Jurkat, Clone E6-1 (cell line): ENCODE data around the gene CD8B2.
"Not testable (repeated sequence)": the region's sequence is repeated elsewhere in the genome, so short reads cannot be mapped to it uniquely, and the experiment has no call there.

Source experiments
- DNase-seq: peaks from one replicate; pipeline ENCODE4 v3.0.0-alpha.2; 2011; ENCODE audit warnings: low read depth, low spot score
- H3K4me3 ChIP-seq: 2 replicates; pipeline ENCODE4 v1.5.1; 2011; ENCODE audit warnings: mild to moderate bottlenecking, low read length, control low read depth, moderate library complexity

Gene CD8B2

GRCh38 chr2:106542746-106543359 is 55.7 kb downstream of the CD8B2 start:
- H3K4me3 ChIP-seq: no peak overlapping the region; the same call in 1 of the 2 replicates

GRCh38 chr2:106545007-106545406 is 57.8 kb downstream of the CD8B2 start:
- no peak for DNase-seq
- H3K4me3 ChIP-seq: no peak overlapping the region

More at GRCh38 chr2:106542746-106543359, 55.7 kb downstream of the CD8B2 start:
- peak; percentile 55 for DNase-seq

- DNase-seq: no peak
- H3K4me3 ChIP-seq: no peak overlapping the region
Measured at GRCh38 chr2:106546391-106546990, 59.3 kb downstream of the CD8B2 start.

GRCh38 chr2:106547164-106547903 is 60.2 kb downstream of the CD8B2 start:
- H3K4me3 ChIP-seq: no peak overlapping the region
- no peak for DNase-seq

GRCh38 chr2:106551417-106552130 is 64.4 kb downstream of the CD8B2 start:
- DNase-seq: no peak

GRCh38 chr2:106552921-106553320 is 65.8 kb downstream of the CD8B2 start:
- no peak overlapping the region for H3K4me3 ChIP-seq
- DNase-seq: no peak

More at GRCh38 chr2:106551417-106552130, 64.4 kb downstream of the CD8B2 start:
- H3K4me3 ChIP-seq: no peak overlapping the region

- H3K4me3 ChIP-seq: no peak overlapping the region
- DNase-seq: no peak
Measured at GRCh38 chr2:106553321-106553720, 66.2 kb downstream of the CD8B2 start.

GRCh38 chr2:106554411-106554810 is 67.2 kb downstream of the CD8B2 start:
- no peak overlapping the region for H3K4me3 ChIP-seq
- DNase-seq: no peak

- H3K4me3 ChIP-seq: no peak overlapping the region
- DNase-seq: no peak
Measured at GRCh38 chr2:106555053-106555452, 67.9 kb downstream of the CD8B2 start.

GRCh38 chr2:106559786-106560185 is 72.6 kb downstream of the CD8B2 start:
- not testable (repeated sequence) for DNase-seq, H3K4me3 ChIP-seq

GRCh38 chr2:106560773-106561172 is 73.6 kb downstream of the CD8B2 start:
- DNase-seq: no peak

GRCh38 chr2:106561356-106561755 is 74.2 kb downstream of the CD8B2 start:
- DNase-seq: no peak
- H3K4me3 ChIP-seq: no peak overlapping the region

More at GRCh38 chr2:106560773-106561172, 73.6 kb downstream of the CD8B2 start:
- no peak overlapping the region for H3K4me3 ChIP-seq

GRCh38 chr2:106561803-106562202 is 74.6 kb downstream of the CD8B2 start:
- DNase-seq: no peak

GRCh38 chr2:106562268-106563186 is 75.4 kb downstream of the CD8B2 start:
- DNase-seq: peak; percentile 9
- no peak overlapping the region for H3K4me3 ChIP-seq

More at GRCh38 chr2:106561803-106562202, 74.6 kb downstream of the CD8B2 start:
- H3K4me3 ChIP-seq: no peak overlapping the region

GRCh38 chr2:106563195-106563594 is 76.0 kb downstream of the CD8B2 start:
- no peak overlapping the region for H3K4me3 ChIP-seq

GRCh38 chr2:106565599-106565998 is 78.4 kb downstream of the CD8B2 start:
- DNase-seq: no peak
- no peak overlapping the region for H3K4me3 ChIP-seq

More at GRCh38 chr2:106563195-106563594, 76.0 kb downstream of the CD8B2 start:
- DNase-seq: no peak

- no peak overlapping the region for H3K4me3 ChIP-seq
- no peak for DNase-seq
Measured at GRCh38 chr2:106566050-106566449, 78.9 kb downstream of the CD8B2 start.

GRCh38 chr2:106566484-106566883 is 79.3 kb downstream of the CD8B2 start:
- not testable (repeated sequence) for DNase-seq, H3K4me3 ChIP-seq
